Measurements from ENCODE around the gene GYPC. TPM values are rescaled to one million over a fixed set of nuclear protein-coding genes. Genes with fewer than 3 reads are reported as not detected.

Gene GYPC
- total RNA-seq, 2 experiments from 2014 or later, result 133 TPM

DNA sequence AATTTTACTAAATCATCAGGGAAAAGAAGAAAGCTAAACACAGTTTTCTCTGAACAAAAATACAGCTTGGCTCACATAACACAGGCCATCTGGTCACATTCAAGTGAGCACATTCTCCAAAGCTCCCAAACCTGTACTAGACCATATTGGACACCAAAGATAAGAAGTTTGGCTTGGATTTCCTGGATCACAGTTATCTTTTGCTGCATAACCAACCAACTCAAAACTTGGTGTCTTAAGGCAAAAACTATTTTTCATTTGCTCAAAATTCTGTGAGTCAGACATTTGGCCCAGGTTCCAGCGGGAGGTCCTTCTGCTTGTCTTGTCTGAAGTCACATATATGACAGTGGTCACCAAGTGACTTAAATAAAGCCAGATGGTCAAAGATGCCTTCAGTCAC is 83.2 kb downstream of the GYPC start:
- peaks cover 3% of the 10 kb centered on the region for H3K4me1 Mint-ChIP-seq
- ChIA-PET POLR2A (interaction anchor here (1.0 kb wide), 1 partner anchor 13 kb away, joined by 3 read pairs; no protein-coding TSS in a partner anchor), CTCF (no interaction called here)
- H3K27me3 Mint-ChIP-seq, result no peaks in the 10 kb centered on the region
- no peak overlapping the region for H3K4me3 Mint-ChIP-seq
- H3K36me3 Mint-ChIP-seq (ENCODE audit: low read depth), result no peaks in the 10 kb centered on the region
- H3K9me3 Mint-ChIP-seq, result no peaks in the 10 kb centered on the region
- no peak for DNase-seq
- H3K27ac Mint-ChIP-seq, result no peak overlapping the region

DNA sequence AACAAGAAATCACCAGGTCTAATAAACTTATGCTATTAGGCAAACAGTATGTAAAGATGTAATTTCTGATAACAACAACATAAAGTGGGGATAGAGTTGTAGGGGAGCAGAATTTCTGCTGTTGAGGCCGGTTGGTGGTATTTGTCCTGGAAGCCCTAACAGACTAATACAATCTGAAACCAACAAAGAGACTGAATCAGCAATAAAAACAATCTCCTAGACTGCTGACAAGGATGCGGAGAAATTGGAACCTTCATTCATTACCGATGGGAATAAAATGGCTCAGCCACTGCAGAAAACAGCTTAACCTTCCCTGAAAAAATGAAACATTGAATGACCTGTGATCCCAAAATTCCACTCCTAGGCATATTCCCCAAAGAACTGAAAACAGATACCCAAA is 88.7 kb downstream of the GYPC start:
- no peak for DNase-seq
- Mint-ChIP-seq H3K27ac (no peak overlapping the region), H3K36me3 (ENCODE audit: low read depth) (no peaks in the 10 kb centered on the region), H3K4me3 (no peak overlapping the region), H3K9me3 (no peaks in the 10 kb centered on the region), H3K4me1 (no peaks in the 10 kb centered on the region), H3K27me3 (no peaks in the 10 kb centered on the region)
- POLR2A ChIA-PET, result no interaction called here
- CTCF ChIA-PET, result no interaction called here

Other genes starting within 250 kb of the GYPC start
- not detected for gene TEX51, start 242.7 kb downstream of the GYPC start, total RNA-seq